ENCODE data around the gene MINK1. TPM values are rescaled to one million over a fixed set of nuclear protein-coding genes. Genes with fewer than 3 reads are reported as not detected.

Gene MINK1
- polyA plus RNA-seq (ENCODE audit: insufficient read length in 4 of 4), result 10 to 100 TPM; 56.6 to 69.2 (median 59.0) TPM

DNA sequence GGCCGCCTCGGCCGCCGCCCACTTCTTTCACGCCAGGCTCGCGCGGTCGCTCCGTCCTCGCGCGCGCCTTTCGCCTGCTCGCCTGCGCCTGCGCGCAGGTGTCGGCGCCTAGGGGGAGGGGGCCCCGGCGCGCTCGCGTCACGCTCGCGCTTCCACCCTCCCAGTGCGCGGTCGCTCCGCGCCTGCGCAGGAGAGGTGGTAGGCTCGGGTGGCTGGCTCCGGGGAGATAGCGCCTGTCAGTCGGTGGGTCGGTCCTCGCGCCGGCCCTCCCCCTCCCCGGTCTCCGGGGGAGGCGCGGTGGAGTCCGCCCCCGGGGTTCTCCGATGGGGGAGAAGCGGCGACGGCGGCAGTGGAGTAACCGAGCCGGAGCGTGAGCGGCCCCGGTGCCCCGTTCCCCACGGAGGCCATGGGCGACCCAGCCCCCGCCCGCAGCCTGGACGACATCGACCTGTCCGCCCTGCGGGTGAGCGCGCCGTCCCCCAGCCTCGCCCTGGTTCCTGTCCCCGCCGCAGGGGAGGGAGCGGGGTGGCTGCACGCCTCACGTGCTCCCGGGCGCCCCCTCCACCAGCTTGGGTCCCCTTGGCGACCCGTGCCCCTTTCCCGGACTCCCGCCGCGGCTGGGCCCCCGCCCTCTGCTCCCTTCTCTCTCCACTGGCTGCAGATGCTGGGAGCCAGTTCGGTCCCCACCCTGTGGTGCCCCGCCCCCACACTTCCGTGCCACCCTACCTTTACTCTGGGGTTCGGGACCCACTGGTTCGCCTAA, at the start of gene MINK1:
MINK1 (plus strand) TSS at position 163 of the 763 bp plus-strand sequence; CDS start at position 407, 244 bp downstream.
- DNase-seq (ENCODE audit: low read depth in 4 of 4, low spot score in 3 of 4), result peak; percentile 91 to 93 (median 92)

DNA sequence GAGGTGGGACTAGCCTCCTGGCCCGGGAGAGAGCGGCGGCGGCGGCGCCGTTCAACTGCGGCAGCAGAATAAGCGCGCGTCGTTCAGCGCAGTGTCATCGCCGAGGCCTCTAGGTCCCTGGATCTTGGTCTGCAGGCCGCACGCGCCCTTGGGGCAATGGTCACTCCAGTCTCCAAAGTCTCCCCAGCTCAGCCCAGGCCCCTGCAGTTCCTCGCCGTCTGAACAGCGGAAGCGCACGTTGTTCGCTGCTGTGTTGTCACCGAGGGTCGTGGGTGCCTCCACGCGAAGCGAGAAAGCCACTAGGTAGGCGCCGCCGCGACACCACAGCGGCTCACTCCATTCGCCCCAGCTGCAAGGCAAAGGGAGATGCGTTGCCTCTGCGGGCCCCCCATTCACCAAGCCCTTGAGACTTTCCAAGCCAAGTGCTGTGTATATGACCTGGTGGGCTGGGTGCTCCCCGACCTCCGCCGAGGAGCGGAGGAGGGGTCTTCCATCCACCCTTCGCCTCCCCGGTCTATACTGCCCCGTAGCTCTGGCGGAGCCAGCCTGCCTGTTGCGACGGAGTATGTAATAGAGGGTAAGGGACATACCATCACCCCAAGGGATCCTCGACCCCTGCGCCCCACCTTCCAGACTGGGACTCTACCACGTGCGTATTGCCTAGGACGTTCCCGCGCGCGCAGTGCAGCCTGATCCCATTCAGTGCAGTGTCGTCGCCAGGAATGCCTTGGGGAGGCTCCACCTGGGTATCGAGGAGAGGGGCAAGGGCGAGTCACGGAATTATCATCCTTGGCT, 47.6 kb upstream of the MINK1 start:
- DNase-seq (ENCODE audit: low read depth in 4 of 4, low spot score in 3 of 4), result no peak

DNA sequence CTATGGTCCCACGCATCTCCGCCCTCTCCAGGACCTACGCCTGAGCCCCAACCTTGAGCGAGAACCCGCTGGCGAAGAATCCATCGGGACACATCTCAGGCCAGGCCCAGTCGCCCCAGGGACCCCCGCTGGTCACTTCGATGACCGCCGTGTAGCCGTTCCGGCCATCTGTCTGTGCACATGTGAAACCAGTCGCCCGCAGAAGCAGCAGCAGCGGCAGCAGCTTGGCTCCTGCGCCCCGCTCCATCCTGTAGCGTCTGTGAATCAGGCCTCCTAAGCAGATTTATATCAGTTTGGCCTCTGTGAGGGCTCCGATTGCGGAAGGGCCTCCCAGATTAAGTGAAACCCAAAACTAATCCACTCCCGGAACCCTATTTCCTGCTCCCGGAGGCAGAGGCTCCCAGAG, 47.0 kb upstream of the MINK1 start, which contains the start of gene VMO1:
VMO1 (minus strand) TSS at position 259 of the 406 bp plus-strand sequence; CDS start at position 247, 12 bp downstream.
- DNase-seq (ENCODE audit: low read depth in 4 of 4, low spot score in 3 of 4), result no peak

DNA sequence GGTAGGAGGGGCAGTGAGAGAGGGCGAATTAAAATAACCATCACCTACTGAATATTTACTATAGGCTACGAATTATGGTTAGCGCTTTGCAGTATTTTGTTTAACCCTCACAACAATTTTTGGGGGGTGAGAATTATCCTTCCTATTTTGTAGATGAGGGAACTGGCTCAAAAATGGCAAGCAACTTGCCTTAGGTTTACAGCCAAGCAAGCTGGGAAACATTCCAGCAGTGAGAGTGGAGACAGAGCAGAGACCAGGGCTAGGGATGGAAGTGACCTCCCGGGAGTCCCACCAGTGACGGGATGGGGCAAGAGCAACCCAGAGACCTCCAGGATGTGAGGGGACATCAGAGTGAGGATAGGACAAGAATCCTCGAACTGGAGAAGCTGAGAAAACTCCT, 46.6 kb upstream of the MINK1 start:
- no peak for DNase-seq (ENCODE audit: low read depth in 4 of 4, low spot score in 3 of 4)

DNA sequence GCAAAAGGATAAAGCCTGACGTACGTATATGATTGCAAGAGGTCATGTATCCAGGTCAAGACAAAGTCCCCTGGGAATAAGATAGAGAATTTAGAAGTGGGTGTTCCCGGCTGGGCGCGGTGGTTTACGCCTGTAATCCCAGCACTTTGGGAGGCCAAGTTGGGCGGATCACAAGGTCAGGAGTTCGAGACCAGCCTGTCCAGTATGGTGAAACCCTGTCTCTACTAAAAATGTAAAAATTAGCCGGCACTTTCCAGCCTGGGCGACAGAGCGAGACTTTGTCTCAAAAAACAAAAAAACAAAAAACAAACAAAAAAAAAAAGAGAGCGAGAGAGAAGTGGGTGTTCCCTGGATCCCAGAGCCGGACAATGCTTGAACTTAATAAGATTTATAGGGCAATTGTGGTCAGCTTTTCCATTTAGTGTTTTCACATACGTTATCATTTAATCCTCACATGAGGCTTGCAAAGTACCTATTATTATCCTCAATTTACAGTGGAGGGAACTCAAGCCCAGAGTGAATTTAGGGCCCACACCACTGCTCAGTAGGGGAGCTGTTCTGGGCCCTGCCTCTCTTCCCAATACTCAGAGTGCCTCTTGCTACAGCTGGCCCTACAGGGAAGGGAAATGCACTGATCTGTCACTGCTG, 44.9 kb upstream of the MINK1 start:
- DNase-seq (ENCODE audit: low read depth in 4 of 4, low spot score in 3 of 4), result no peak

DNA sequence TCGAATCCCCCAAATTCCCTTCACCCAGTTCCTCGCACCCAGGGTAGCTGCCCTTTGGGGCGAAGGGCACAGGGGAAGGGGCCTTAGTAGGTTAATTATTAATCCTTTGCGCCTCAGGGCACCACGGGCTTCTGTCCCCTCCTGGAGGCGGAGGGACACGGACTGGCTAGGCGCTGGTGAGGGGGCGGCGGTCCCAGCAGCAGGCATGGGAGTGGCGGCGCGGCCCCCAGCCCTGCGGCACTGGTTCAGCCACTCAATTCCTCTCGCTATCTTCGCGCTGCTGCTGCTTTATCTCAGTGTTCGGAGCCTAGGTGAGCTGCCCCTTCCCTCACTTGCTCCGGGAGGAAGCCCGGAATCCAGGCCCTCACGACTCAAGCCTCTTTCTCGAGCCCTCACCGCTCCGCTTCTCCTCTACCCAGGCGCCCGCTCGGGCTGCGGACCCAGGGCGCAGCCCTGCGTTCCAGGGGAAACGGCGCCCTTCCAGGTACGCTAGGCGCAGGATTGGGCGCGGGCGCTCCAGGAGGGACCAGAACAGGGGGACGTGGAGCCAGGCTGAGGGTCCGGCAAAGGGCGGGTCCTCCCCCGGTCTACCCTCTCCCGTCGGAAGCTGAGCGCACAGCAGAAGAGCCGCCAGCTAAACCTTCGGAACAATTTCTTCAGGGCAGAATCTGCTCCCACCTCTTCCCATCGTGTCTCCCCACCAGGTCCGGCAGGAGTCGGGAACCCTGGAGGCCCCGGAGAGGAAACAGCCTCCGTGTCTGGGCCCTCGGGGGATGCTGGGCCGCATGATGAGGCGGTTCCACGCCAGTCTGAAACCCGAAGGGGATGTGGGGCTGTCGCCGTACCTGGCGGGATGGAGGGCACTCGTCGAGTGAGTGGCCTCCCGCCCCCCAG, 44.1 kb upstream of the MINK1 start, which contains the start of gene GLTPD2:
GLTPD2 (plus strand) TSS at position 158 of the 894 bp plus-strand sequence; CDS start at position 206, 48 bp downstream.
- DNase-seq (ENCODE audit: low read depth in 4 of 4, low spot score in 3 of 4), result no peak

DNA sequence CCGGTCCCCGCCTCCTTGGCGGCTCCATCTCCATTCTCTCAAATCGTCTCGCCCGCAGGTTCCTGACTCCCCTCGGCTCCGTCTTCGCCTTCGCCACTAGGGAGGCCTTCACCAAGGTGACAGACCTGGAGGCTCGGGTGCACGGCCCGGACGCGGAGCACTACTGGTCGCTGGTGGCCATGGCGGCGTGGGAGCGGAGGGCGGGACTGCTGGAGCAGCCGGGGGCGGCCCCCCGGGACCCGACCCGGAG, 43.5 kb upstream of the MINK1 start:
- DNase-seq (ENCODE audit: low read depth in 4 of 4, low spot score in 3 of 4), result no peak

DNA sequence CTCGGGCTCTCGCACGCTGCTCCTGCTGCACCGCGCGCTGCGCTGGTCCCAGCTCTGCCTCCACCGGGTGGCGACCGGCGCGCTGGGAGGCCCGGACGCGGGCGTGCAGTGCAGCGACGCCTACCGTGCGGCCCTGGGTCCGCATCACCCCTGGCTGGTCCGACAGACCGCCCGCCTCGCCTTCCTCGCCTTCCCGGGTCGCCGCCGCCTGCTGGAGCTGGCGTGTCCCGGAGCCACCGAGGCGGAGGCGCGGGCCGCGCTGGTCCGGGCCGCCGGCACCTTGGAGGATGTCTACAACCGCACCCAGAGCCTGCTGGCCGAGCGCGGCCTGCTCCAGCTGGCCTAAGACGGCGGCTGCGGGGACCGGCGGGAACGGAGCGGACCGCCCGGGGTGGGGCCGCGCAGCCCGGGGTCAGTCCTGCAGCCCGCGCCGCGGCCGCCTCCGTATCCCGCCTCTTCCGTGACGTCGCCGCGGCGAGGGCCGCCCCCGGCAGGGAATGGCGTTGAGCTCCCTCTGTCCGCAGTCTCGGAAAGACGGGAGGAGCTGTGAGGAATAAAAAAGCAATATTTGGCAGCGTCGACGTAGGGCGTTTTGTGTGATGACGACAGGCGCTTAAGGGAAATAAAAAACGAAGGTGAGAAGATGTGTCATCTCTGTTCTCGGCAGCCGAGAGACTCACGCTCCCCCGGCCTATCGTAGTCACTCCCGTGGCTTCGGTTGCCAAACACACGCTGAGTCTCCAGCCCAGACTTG, 43.0 kb upstream of the MINK1 start:
- DNase-seq (ENCODE audit: low read depth in 4 of 4, low spot score in 3 of 4), result peak in 3 of 4 donors; percentile 67 to 79 (median 68)

DNA sequence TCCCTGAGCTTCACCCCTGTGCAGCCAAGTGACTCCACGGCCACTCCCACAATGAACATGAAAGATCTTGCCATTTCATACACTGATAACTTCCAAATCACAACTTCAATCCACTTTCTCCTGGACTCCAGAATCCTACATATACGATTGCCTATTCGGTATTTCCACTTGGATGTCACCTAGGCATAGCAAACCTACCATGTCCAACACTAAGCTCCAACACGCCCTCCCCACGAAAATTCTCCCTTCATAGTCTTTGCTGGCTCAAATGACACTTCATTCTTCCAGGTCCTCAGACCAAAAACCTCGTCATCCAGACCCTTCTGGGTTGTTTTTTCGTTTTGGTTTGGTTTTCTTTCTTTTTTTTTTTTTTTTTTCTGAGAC, 42.4 kb upstream of the MINK1 start:
- DNase-seq (ENCODE audit: low read depth in 4 of 4, low spot score in 3 of 4), result no peak

DNA sequence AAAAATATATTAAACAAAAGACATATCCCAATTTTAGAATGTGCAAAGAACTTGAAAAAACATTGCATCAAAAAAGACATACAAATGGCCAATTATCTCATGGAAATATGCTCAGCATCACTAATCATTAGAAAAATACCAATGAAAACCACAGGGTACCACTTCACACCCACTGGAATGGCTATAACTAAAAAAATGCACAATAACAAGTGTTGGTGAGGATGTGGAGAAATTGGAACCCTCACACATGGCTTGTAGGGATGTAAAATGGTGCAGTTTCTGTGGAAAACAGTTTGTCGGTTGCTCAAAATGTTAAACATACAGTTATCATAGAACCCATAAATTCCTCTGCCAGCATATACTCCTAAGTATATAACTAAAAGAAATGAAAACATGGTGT, 38.0 kb upstream of the MINK1 start:
- DNase-seq (ENCODE audit: low read depth in 4 of 4, low spot score in 3 of 4), result no peak

DNA sequence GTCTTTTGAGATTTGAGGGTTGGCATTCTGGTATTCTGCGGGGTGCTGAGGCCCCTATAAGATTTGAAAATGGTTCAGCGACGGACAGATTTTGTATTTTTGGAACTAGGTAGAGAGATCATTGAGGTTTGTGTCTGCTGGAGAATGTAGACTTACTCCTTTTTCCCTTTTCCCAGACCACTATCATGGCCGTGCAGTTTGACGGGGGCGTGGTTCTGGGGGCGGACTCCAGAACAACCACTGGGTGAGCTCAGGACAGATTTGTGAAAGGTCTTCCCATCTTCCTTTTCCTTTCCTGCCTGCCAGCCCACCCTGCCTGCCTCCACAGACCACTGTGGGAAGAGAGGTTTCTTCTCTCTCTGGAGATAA, 36.6 kb upstream of the MINK1 start:
- no peak for DNase-seq (ENCODE audit: low read depth in 4 of 4, low spot score in 3 of 4)

DNA sequence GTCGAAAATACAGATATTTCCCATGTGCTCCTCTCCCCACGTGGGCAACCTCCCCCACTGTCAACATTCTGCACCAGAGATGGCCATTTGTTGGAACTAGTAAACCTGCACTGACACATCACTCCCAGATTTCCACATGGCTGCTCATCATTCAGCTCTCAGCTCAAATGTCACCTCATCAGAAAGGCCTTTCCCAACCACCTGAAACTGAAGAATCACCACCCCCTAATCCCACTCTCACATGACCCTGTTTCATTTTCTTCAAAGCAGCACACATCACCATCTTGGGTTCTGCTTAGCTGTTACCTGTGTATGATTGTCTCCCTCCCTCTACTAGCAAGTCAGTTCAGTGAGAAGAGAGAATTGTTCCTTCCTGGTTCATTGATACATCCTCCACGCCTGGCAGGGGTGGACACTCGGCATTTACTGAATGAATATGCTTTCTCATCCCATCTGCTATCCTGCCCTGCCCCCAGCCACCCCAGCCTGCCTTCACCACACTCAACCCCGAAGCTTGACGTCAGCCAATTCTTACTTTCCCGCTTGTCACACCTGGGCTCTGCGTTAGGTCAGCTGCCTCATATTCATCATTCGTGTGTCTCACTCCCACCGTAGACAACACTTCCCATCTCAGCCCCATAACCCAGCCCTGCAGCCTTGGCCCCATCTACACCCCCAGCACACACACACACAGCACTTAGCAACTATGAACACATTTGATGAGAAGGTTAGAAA, 32.5 kb upstream of the MINK1 start:
- DNase-seq (ENCODE audit: low read depth in 4 of 4, low spot score in 3 of 4), result no peak

DNA sequence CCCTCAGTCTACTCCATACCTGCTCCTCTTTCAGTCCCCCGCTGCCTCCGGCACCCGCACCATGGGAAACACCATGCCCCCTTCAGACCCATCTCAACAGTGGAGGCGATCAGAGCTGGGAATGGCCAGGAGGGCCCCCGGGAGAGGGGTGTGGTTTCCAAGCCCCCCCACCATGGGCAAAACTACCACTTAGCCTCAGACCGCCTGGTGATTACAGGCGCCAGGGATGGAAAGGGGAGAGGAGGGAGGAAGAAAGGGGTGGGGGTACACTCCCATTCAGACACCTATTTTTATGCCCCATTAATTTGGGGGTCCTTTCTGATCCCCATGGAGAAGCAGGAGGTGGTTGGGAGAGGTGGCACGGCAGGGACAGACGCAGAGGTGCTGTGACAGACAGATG, 30.9 kb upstream of the MINK1 start, which contains the start of gene C17orf114:
C17orf114 (minus strand) TSS at position 101 of the 400 bp plus-strand sequence.
- no peak for DNase-seq (ENCODE audit: low read depth in 4 of 4, low spot score in 3 of 4)

DNA sequence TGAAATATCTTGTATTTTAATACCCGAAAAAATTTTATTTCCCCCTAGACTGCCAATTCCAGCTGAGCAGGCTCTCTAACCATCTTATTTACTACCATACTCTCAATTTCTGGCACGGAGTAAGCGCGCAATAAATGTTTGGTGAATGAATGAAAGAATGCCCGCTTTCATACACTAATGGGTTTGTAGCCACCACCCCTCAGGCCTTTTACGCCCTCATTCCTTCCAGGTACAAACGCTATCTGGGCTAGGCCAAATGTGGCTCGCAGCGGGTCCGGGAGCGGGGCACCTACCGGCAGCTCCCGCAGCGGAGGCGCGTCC, 26.7 kb upstream of the MINK1 start:
- DNase-seq (ENCODE audit: low read depth in 4 of 4, low spot score in 3 of 4), result no peak

DNA sequence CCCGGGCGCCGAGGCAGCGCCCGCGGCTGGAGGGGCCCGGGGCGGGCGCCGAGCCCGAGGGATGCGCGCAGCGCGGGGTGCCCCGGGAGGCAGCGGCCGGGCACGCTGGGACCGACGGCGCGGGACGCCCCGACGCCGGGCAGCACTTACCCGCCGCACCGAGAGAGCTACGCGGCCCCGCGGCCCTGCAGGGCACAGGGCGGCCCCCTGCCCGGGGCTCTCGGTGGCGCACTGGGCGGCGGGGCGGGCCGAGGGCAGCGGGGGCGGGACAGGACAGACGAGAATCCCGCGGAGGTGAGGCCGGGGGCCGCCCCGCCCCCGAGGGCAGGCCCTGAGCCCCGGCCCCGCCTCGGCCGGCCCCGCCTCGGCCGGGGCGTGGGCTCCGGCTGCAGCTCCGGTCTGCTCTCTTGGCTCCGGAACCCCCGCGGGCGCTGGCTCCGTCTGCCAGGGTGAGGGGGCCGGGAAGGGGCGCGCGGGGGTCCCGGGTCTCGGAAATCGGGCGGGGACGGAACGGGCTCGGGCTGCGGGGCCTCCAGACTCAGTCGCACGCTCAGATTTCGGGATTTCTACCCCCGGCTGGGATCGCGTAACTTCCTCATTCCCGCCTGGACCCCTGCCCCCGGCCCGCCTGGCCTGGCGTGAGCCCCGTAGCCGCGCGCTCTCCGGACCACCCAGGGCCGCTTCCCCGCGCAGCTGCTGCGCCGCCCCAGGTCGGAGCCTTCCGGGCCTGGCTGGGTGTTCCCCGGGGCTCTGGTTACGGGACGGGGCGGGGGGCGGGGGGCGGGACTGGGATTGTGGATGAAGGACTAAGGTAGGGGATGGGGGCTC, 26.1 kb upstream of the MINK1 start, which contains the start of gene PLD2:
PLD2 (plus strand) TSS at position 376 of the 828 bp plus-strand sequence. CDS start 621 bp downstream, outside the sequence.
- peak in 2 of 4 donors; percentile 72 to 74 for DNase-seq (ENCODE audit: low read depth in 4 of 4, low spot score in 3 of 4)

DNA sequence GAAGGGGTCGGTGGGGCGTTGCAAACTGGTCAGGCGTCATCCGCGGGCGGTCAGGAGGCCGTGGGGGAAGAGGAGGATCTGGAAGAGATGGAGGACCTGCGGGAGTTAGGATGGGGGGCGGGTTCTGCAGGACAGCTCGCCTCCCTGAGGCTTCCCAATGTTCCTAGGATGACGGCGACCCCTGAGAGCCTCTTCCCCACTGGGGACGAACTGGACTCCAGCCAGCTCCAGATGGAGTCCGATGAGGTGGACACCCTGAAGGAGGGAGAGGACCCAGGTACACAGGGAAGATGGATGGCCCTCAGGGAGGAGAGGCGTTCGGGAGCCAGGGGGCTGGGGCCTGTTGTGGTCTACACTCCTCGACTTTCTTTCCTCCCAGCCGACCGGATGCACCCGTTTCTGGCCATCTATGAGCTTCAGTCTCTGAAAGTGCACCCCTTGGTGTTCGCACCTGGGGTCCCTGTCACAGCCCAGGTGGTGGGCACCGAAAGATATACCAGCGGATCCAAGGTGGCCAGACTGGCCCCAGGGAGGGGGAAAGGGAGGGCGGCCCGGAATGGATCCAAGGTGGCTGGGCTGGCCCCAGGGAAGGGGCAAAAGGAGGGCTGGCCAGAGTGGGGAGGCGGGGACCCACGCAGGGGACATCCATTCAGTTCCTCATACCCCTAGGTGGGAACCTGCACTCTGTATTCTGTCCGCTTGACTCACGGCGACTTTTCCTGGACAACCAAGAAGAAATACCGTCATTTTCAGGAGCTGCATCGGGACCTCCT, 25.3 kb upstream of the MINK1 start:
- DNase-seq (ENCODE audit: low read depth in 4 of 4, low spot score in 3 of 4), result no peak

DNA sequence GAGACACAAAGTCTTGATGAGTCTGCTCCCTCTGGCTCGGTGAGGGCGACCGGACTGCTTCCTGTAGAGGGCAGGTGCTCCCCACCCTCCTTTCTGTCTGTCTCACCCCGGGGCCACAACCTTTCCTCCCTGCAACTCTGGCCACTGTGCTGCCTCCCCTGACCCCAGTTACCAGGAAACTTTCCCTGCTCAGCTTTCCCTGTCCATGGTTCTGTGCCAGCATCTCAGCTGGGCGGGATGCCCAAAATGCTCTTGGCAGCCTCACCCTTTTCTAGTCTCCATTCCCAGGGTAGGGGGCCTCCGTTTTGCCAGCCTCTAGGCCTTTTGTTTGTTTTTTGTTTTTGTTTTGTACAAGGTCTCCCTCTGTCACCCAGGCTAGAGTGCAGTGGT, 24.8 kb upstream of the MINK1 start:
- DNase-seq (ENCODE audit: low read depth in 4 of 4, low spot score in 3 of 4), result no peak

Data from right renal pelvis (tissue), 4 donors.